ENCODE measurements around the gene VTI1A. TPM values are rescaled to one million over a fixed set of nuclear protein-coding genes. Genes with fewer than 3 reads are reported as not detected.

VTI1A gene
- total RNA-seq, 1 donor from 2014 or later = 33.6 TPM

GRCh38 chr10:112618814-112619213, 171.8 kb downstream of the VTI1A start:
- Mint-ChIP-seq H3K4me1 (ENCODE audit: low read depth) (no peaks in the 10 kb centered on the region), H3K9me3 (peaks cover 5% of the 10 kb centered on the region)

GRCh38 chr10:112619556-112619955, 172.5 kb downstream of the VTI1A start:
- Mint-ChIP-seq H3K4me3 (ENCODE audit: low read depth) (no peak overlapping the region), H3K27me3 (ENCODE audit: low read depth) (no peaks in the 10 kb centered on the region), H3K9me3 (peaks cover 5% of the 10 kb centered on the region), H3K27ac (no peak overlapping the region), H3K36me3 (ENCODE audit: low read depth) (no peaks in the 10 kb centered on the region), H3K4me1 (ENCODE audit: low read depth) (no peaks in the 10 kb centered on the region)
- intact Hi-C loops (cut with micrococcal nuclease) = no loop called here
- no peak for DNase-seq (ENCODE audit: low spot score)

More at GRCh38 chr10:112618814-112619213, 171.8 kb downstream of the VTI1A start:
- Mint-ChIP-seq H3K36me3 (ENCODE audit: low read depth) (no peaks in the 10 kb centered on the region), H3K4me3 (ENCODE audit: low read depth) (no peak overlapping the region), H3K27me3 (ENCODE audit: low read depth) (no peaks in the 10 kb centered on the region), H3K27ac (no peak overlapping the region)
- DNase-seq (ENCODE audit: low spot score) = no peak
- intact Hi-C loops (cut with micrococcal nuclease) = no loop called here

- H3K27ac Mint-ChIP-seq = no peak overlapping the region
- no peaks in the 10 kb centered on the region for H3K27me3 Mint-ChIP-seq (ENCODE audit: low read depth)
- H3K9me3 Mint-ChIP-seq = no peaks in the 10 kb centered on the region
- intact Hi-C loops (cut with micrococcal nuclease) = no loop called here
- no peak overlapping the region for H3K4me3 Mint-ChIP-seq (ENCODE audit: low read depth)
- no peaks in the 10 kb centered on the region for H3K4me1 Mint-ChIP-seq (ENCODE audit: low read depth)
- H3K36me3 Mint-ChIP-seq (ENCODE audit: low read depth) = no peaks in the 10 kb centered on the region
- no peak for DNase-seq (ENCODE audit: low spot score)
Observed at GRCh38 chr10:112622786-112623185, 175.8 kb downstream of the VTI1A start.

- Mint-ChIP-seq H3K27me3 (ENCODE audit: low read depth) (no peaks in the 10 kb centered on the region), H3K27ac (no peak overlapping the region), H3K4me1 (ENCODE audit: low read depth) (no peaks in the 10 kb centered on the region), H3K4me3 (ENCODE audit: low read depth) (no peak overlapping the region), H3K36me3 (ENCODE audit: low read depth) (no peaks in the 10 kb centered on the region), H3K9me3 (no peaks in the 10 kb centered on the region)
- intact Hi-C loops (cut with micrococcal nuclease) = no loop called here
- DNase-seq (ENCODE audit: low spot score) = no peak
Observed at GRCh38 chr10:112624546-112625048, 177.6 kb downstream of the VTI1A start.

- Mint-ChIP-seq H3K27ac (no peak overlapping the region), H3K27me3 (ENCODE audit: low read depth) (no peaks in the 10 kb centered on the region)
Observed at GRCh38 chr10:112628951-112629609, 182.1 kb downstream of the VTI1A start.

GRCh38 chr10:112631501-112632400, 184.7 kb downstream of the VTI1A start:
- no peak for DNase-seq (ENCODE audit: low spot score)
- Mint-ChIP-seq H3K27me3 (ENCODE audit: low read depth) (no peaks in the 10 kb centered on the region), H3K9me3 (no peaks in the 10 kb centered on the region), H3K4me1 (ENCODE audit: low read depth) (no peaks in the 10 kb centered on the region), H3K4me3 (ENCODE audit: low read depth) (no peak overlapping the region), H3K36me3 (ENCODE audit: low read depth) (no peaks in the 10 kb centered on the region), H3K27ac (no peak overlapping the region)
- intact Hi-C loops (cut with micrococcal nuclease) = no loop called here

More at GRCh38 chr10:112628951-112629609, 182.1 kb downstream of the VTI1A start:
- Mint-ChIP-seq H3K4me3 (ENCODE audit: low read depth) (no peak overlapping the region), H3K36me3 (ENCODE audit: low read depth) (no peaks in the 10 kb centered on the region), H3K9me3 (no peaks in the 10 kb centered on the region), H3K4me1 (ENCODE audit: low read depth) (no peaks in the 10 kb centered on the region)
- intact Hi-C loops (cut with micrococcal nuclease) = no loop called here
- DNase-seq (ENCODE audit: low spot score) = no peak

- intact Hi-C loops (cut with micrococcal nuclease) = no loop called here
- Mint-ChIP-seq H3K4me1 (ENCODE audit: low read depth) (no peaks in the 10 kb centered on the region), H3K9me3 (no peaks in the 10 kb centered on the region), H3K27ac (no peak overlapping the region), H3K36me3 (ENCODE audit: low read depth) (no peaks in the 10 kb centered on the region), H3K4me3 (ENCODE audit: low read depth) (no peak overlapping the region), H3K27me3 (ENCODE audit: low read depth) (no peaks in the 10 kb centered on the region)
- no peak for DNase-seq (ENCODE audit: low spot score)
Observed at GRCh38 chr10:112634096-112634830, 187.2 kb downstream of the VTI1A start.

- intact Hi-C loops (cut with micrococcal nuclease) = no loop called here
- Mint-ChIP-seq H3K27ac (no peak overlapping the region), H3K27me3 (ENCODE audit: low read depth) (no peaks in the 10 kb centered on the region), H3K36me3 (ENCODE audit: low read depth) (no peaks in the 10 kb centered on the region), H3K9me3 (no peaks in the 10 kb centered on the region), H3K4me3 (ENCODE audit: low read depth) (no peak overlapping the region), H3K4me1 (ENCODE audit: low read depth) (no peaks in the 10 kb centered on the region)
- no peak for DNase-seq (ENCODE audit: low spot score)
Observed at GRCh38 chr10:112637901-112638300, 190.9 kb downstream of the VTI1A start.

GRCh38 chr10:112639298-112639697, 192.3 kb downstream of the VTI1A start:
- intact Hi-C loops (cut with micrococcal nuclease) = no loop called here
- H3K9me3 Mint-ChIP-seq = no peaks in the 10 kb centered on the region

GRCh38 chr10:112640638-112641037, 193.6 kb downstream of the VTI1A start:
- no peak for DNase-seq (ENCODE audit: low spot score)
- H3K36me3 Mint-ChIP-seq (ENCODE audit: low read depth) = no peaks in the 10 kb centered on the region
- no peaks in the 10 kb centered on the region for H3K27me3 Mint-ChIP-seq (ENCODE audit: low read depth)
- intact Hi-C loops (cut with micrococcal nuclease) = no loop called here
- no peak overlapping the region for H3K27ac Mint-ChIP-seq
- no peak overlapping the region for H3K4me3 Mint-ChIP-seq (ENCODE audit: low read depth)
- H3K9me3 Mint-ChIP-seq = no peaks in the 10 kb centered on the region
- H3K4me1 Mint-ChIP-seq (ENCODE audit: low read depth) = no peaks in the 10 kb centered on the region

More at GRCh38 chr10:112639298-112639697, 192.3 kb downstream of the VTI1A start:
- DNase-seq (ENCODE audit: low spot score) = no peak
- Mint-ChIP-seq H3K4me1 (ENCODE audit: low read depth) (no peaks in the 10 kb centered on the region), H3K36me3 (ENCODE audit: low read depth) (no peaks in the 10 kb centered on the region), H3K27me3 (ENCODE audit: low read depth) (no peaks in the 10 kb centered on the region), H3K27ac (no peak overlapping the region), H3K4me3 (ENCODE audit: low read depth) (no peak overlapping the region)

GRCh38 chr10:112643600-112644264, 196.7 kb downstream of the VTI1A start:
- no peaks in the 10 kb centered on the region for H3K4me1 Mint-ChIP-seq (ENCODE audit: low read depth)
- no peaks in the 10 kb centered on the region for H3K9me3 Mint-ChIP-seq
- intact Hi-C loops (cut with micrococcal nuclease) = no loop called here
- no peak overlapping the region for H3K4me3 Mint-ChIP-seq (ENCODE audit: low read depth)
- no peaks in the 10 kb centered on the region for H3K27me3 Mint-ChIP-seq (ENCODE audit: low read depth)
- H3K27ac Mint-ChIP-seq = no peak overlapping the region
- no peaks in the 10 kb centered on the region for H3K36me3 Mint-ChIP-seq (ENCODE audit: low read depth)
- no peak for DNase-seq (ENCODE audit: low spot score)

- DNase-seq (ENCODE audit: low spot score) = no peak
- Mint-ChIP-seq H3K4me3 (ENCODE audit: low read depth) (no peak overlapping the region), H3K4me1 (ENCODE audit: low read depth) (no peaks in the 10 kb centered on the region), H3K36me3 (ENCODE audit: low read depth) (no peaks in the 10 kb centered on the region), H3K9me3 (no peaks in the 10 kb centered on the region), H3K27ac (no peak overlapping the region), H3K27me3 (ENCODE audit: low read depth) (no peaks in the 10 kb centered on the region)
- intact Hi-C loops (cut with micrococcal nuclease) = no loop called here
Observed at GRCh38 chr10:112644265-112644645, 197.2 kb downstream of the VTI1A start.

Data from activated T-helper 2 cell treated with anti-CD3 and anti-CD28 coated beads, Interferon-gamma antibody, Interleukin-2, Interleukin-4, amounts not matched to agents 10 μg/mL and 5 μg/mL and 100 μg/mL, durations not matched to agents 14 hours and 24 hours and 36 hours (primary cell).